ENCODE results near the gene NFE2.

NFE2 gene

GRCh38 chr12:54270345-54270744, 30.5 kb downstream of the NFE2 start:
- H3K27ac ChIP-seq (ENCODE audit: low read depth, low read length, poor library complexity, severe bottlenecking) = no peak overlapping the region
- no peaks in the 10 kb centered on the region for H3K9me2 ChIP-seq (ENCODE audit: low read depth, low read length)
- no peaks in the 10 kb centered on the region; the same call in 1 of the 2 replicates for H3F3A ChIP-seq (ENCODE audit: insufficient read depth, low read length)
- H3K36me3 ChIP-seq (ENCODE audit: insufficient read depth, low read length) = peaks cover 36% of the 10 kb centered on the region
- peaks cover 25% of the 10 kb centered on the region; the same call in 1 of the 2 replicates for H3K79me2 ChIP-seq (ENCODE audit: insufficient read depth, low read length)
- H3K4me2 ChIP-seq (ENCODE audit: low read length) = no peak overlapping the region
- no peaks in the 10 kb centered on the region for H4K20me1 ChIP-seq (ENCODE audit: insufficient read depth, low read length)
- no peak overlapping the region for H3K9ac ChIP-seq (ENCODE audit: low read length)
- no peak overlapping the region for H3K4me3 ChIP-seq (ENCODE audit: low read depth, low read length, poor library complexity, severe bottlenecking)
- H3K9me3 ChIP-seq (ENCODE audit: low read length) = no peaks in the 10 kb centered on the region
- no peaks in the 10 kb centered on the region for H3K4me1 ChIP-seq (ENCODE audit: insufficient read depth, low read length, severe bottlenecking)
- no peak for TF ChIP-seq EZH2 (IDR thresholded peaks at IDR 0.05; ENCODE audit: borderline replicate concordance, low read length)
- no peak for TF ChIP-seq CTCF (IDR thresholded peaks at IDR 0.05; ENCODE audit: low read length)
- H3K27me3 ChIP-seq (ENCODE audit: insufficient read depth, low read length) = no peaks in the 10 kb centered on the region
- no peak overlapping the region for H2AFZ ChIP-seq (ENCODE audit: low read length)

GRCh38 chr12:54266852-54267251, 34.0 kb downstream of the NFE2 start:
- Histone ChIP-seq H3K27ac (ENCODE audit: low read depth, low read length, poor library complexity, severe bottlenecking) (no peak overlapping the region), H2AFZ (ENCODE audit: low read length) (no peak overlapping the region), H3K36me3 (ENCODE audit: insufficient read depth, low read length) (peaks cover 9% of the 10 kb centered on the region; the same call in 1 of the 2 replicates), H3K4me3 (ENCODE audit: low read depth, low read length, poor library complexity, severe bottlenecking) (no peak overlapping the region), H3K4me1 (ENCODE audit: insufficient read depth, low read length, severe bottlenecking) (peaks cover 12% of the 10 kb centered on the region), H3K4me2 (ENCODE audit: low read length) (no peak overlapping the region), H3K79me2 (ENCODE audit: insufficient read depth, low read length) (peaks cover 21% of the 10 kb centered on the region), H4K20me1 (ENCODE audit: insufficient read depth, low read length) (no peaks in the 10 kb centered on the region), H3K9ac (ENCODE audit: low read length) (no peak overlapping the region), H3F3A (ENCODE audit: insufficient read depth, low read length) (no peaks in the 10 kb centered on the region; the same call in 1 of the 2 replicates), H3K27me3 (ENCODE audit: insufficient read depth, low read length) (no peaks in the 10 kb centered on the region), H3K9me3 (ENCODE audit: low read length) (no peaks in the 10 kb centered on the region), H3K9me2 (ENCODE audit: low read depth, low read length) (no peaks in the 10 kb centered on the region)
- TF ChIP-seq EZH2 (IDR thresholded peaks at IDR 0.05; ENCODE audit: borderline replicate concordance, low read length) = no peak
- no peak for TF ChIP-seq CTCF (IDR thresholded peaks at IDR 0.05; ENCODE audit: low read length)

- Histone ChIP-seq H3K79me2 (ENCODE audit: insufficient read depth, low read length) (peaks cover 30% of the 10 kb centered on the region), H3K9me3 (ENCODE audit: low read length) (no peaks in the 10 kb centered on the region), H3K9ac (ENCODE audit: low read length) (no peak overlapping the region), H4K20me1 (ENCODE audit: insufficient read depth, low read length) (no peaks in the 10 kb centered on the region), H2AFZ (ENCODE audit: low read length) (no peak overlapping the region), H3K27me3 (ENCODE audit: insufficient read depth, low read length) (no peaks in the 10 kb centered on the region), H3F3A (ENCODE audit: insufficient read depth, low read length) (peaks cover 2% of the 10 kb centered on the region; the same call in 1 of the 2 replicates), H3K4me2 (ENCODE audit: low read length) (no peak overlapping the region), H3K27ac (ENCODE audit: low read depth, low read length, poor library complexity, severe bottlenecking) (no peak overlapping the region), H3K4me1 (ENCODE audit: insufficient read depth, low read length, severe bottlenecking) (peaks cover 27% of the 10 kb centered on the region), H3K4me3 (ENCODE audit: low read depth, low read length, poor library complexity, severe bottlenecking) (no peak overlapping the region), H3K36me3 (ENCODE audit: insufficient read depth, low read length) (peaks cover 8% of the 10 kb centered on the region; the same call in 1 of the 2 replicates), H3K9me2 (ENCODE audit: low read depth, low read length) (no peaks in the 10 kb centered on the region)
- TF ChIP-seq EZH2 (IDR thresholded peaks at IDR 0.05; ENCODE audit: borderline replicate concordance, low read length) (no peak), CTCF (IDR thresholded peaks at IDR 0.05; ENCODE audit: low read length) (no peak)
Observed at GRCh38 chr12:54265364-54265812, 35.4 kb downstream of the NFE2 start.

All from OCI-LY1 (cell line).